Heart left ventricle (tissue), 16 donors: ENCODE measurements around the gene SLC9A9. TPM values are rescaled to one million over a fixed set of nuclear protein-coding genes. Genes with fewer than 3 reads are reported as not detected.

Experiments
- ATAC-seq, 4 donors: fragments of 200-7000 bp; cut with Tn5 transposase; one replicate each; pipeline ENCODE4 v1.9.1; 2020 to 2022; ENCODE audit warnings: moderate library complexity in 4 of 4, mild to moderate bottlenecking in 3 of 4, moderate number of reproducible peaks in 1 of 4
- DNase-seq, 5 donors: peaks; one replicate each; pipeline ENCODE4 v3.0.0-alpha.2; 2020
- H3K27ac ChIP-seq, 12 donors: fragments of 200-600 bp; sonication (generic) in 4 of 12; one replicate each; pipeline versions ENCODE4 v1.5.0 to v1.8.0; 2016 to 2022; ENCODE audit warnings: mild to moderate bottlenecking in 2 of 12
- H3K27me3 ChIP-seq, 9 donors: fragments of 200-600 bp; sonication (generic) in 2 of 9; one replicate each; pipeline versions ENCODE4 v1.5.1 to v1.8.0; 2016 to 2022; ENCODE audit warnings: mild to moderate bottlenecking in 3 of 9
- H3K36me3 ChIP-seq, 9 donors: fragments of 200-600 bp; sonication (generic) in 2 of 9; one replicate each; pipeline versions ENCODE4 v1.5.0 to v1.8.0; 2018 to 2022; ENCODE audit warnings: mild to moderate bottlenecking in 2 of 9
- H3K4me1 ChIP-seq, 12 donors: fragments of 200-600 bp; sonication (generic) in 4 of 12; one replicate each; pipeline versions ENCODE4 v1.5.0 to v1.8.0; 2016 to 2022; ENCODE audit warnings: mild to moderate bottlenecking in 3 of 12
- H3K4me3 ChIP-seq, 12 donors: fragments of 200-600 bp; sonication (generic) in 4 of 12; one replicate each; pipeline versions ENCODE4 v1.5.0 to v1.8.0; 2017 to 2022; ENCODE audit warnings: mild to moderate bottlenecking in 9 of 12, moderate library complexity in 4 of 12
- H3K9me3 ChIP-seq, 12 donors: fragments of 200-600 bp; sonication (generic) in 4 of 12; one replicate each; pipeline versions ENCODE4 v1.5.0 to v1.8.0; 2016 to 2022; ENCODE audit warnings: mild to moderate bottlenecking in 1 of 12
- POLR2A ChIP-seq, 2 donors: fragments of 450-650 bp; IDR thresholded peaks; one replicate each; pipeline ENCODE4 v1.6.1; 2017; ENCODE audit warnings: antibody characterized with exemption in 2 of 2, mild to moderate bottlenecking in 2 of 2, moderate library complexity in 2 of 2
- WGBS, 4 donors: extraction: QIAGEN DNeasy Blood & Tissue Kit in 2 of 4; methylation state at CpG; one replicate each; pipeline versions ENCODE4 v1.1.5 to v1.1.7; 2013 to 2018; 5-methylcytosine and 5-hydroxymethylcytosine counted together
- intact Hi-C, 10 donors: fragments of 100-400 bp; cut with DNase I; formaldehyde crosslinking; loops; one replicate each; pipeline versions ENCODE4 v1.11.1 to v1.14.2; 2022
- polyA plus RNA-seq, 2 donors: library from polyadenylated mRNA; stranded (reverse); fragments of 200-250 nt; gene quantifications; one replicate each; pipeline ENCODE4 v1.2.3, GENCODE V29; 2013
- total RNA-seq, 9 donors: library from RNA; depleted of rRNA in 2 of 9; stranded (reverse); fragments of >200 nt in 2 of 9; fragmentation: NEBNext Ultra II Directional in 3 of 9; extraction: Animal tissue kit (Norgen Biotek cat#: 25700) in 3 of 9; gene quantifications; one replicate each; pipeline versions ENCODE4 v1.1.0 to v1.2.4, GENCODE V29; 2016 to 2023
- TF ChIP-seq, protein P1 (sequence below), 12 donors: fragments of 200-600 bp; sonication (generic) in 4 of 12; IDR thresholded peaks; one replicate each; pipeline versions ENCODE4 v1.5.0 to v1.8.0; 2018 to 2022; ENCODE audit warnings: antibody characterized with exemption in 12 of 12, mild to moderate bottlenecking in 5 of 12
- donor health status: ischemic (EF 13 %, LVEDD 7.1; RV severe dilation, severe dysfunction).
- donor health status: healthy with polysubstance abuse.
- donor health status: DM: no; HTN: yes; CAD: no.
- donor health status: DM: no; HTN: no; CAD: no.
- donor health status: ischemic (EF 25% LVEDD 6.9; RV normal size, moderate dysfunction).
- donor health status: ischemic (EF 25% LVEDD 5.7; RV mildly dilated, moderate dysfunction).
- donor health status: healthy.
- donor health status: DM: yes; HTN: yes; CAD: no.
- donor health status: ischemic (EF 35%, LVEDD 5.7; RV mildly dilated, moderate dysfunction).
- donor health status: nonischemic (EF 11% LVEDD 7.7; RV severe dilation, severe dysfunction).
- donor health status: DM: yes; HTN: yes; CAD: no.
- donor health status: PGD.
- donor health status: ischemic (EF 29% LVEDD 5.4; RV normal size, mild dysfunction).
- donor health status: nonischemic (EF 23%, LVEDD 6.1; RV moderate dilation, normal function).

Gene SLC9A9
- total and polyA plus RNA-seq, 11 donors: 0.76 to 17.5 (median 3.3) TPM

DNA sequence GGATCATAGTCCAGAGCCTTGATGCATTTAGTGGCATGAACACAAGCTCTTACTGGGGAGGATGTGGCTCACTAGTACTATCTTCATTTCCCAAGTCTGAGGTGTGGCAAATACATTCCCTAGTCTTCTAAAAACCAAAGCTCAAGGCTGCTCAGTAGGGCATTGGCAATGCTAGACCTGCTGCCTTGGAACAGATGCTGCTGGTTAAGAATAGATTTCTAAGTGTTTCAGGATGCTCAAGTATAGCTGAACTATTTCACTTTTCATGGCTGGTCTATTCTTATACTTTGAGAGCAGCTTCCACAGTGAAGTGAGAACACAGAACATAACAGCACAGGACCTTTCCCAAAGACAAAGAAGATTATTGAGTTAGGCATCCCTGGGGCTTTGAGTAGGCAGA is 549.9 kb downstream of the SLC9A9 start:
- no peaks in the 10 kb centered on the region for H3K36me3 ChIP-seq
- H3K27me3 ChIP-seq: no peaks in the 10 kb centered on the region
- H3K4me3 ChIP-seq: no peak overlapping the region
- DNase-seq (no peak), ATAC-seq (no peak)
- H3K9me3 ChIP-seq: no peaks in the 10 kb centered on the region
- peaks cover 3 to 31% (median 11%) of the 10 kb centered on the region in 12 donors for H3K4me1 ChIP-seq
- intact Hi-C loops: no loop called here
- no peak overlapping the region for H3K27ac ChIP-seq
- TF ChIP-seq, protein P1, sequence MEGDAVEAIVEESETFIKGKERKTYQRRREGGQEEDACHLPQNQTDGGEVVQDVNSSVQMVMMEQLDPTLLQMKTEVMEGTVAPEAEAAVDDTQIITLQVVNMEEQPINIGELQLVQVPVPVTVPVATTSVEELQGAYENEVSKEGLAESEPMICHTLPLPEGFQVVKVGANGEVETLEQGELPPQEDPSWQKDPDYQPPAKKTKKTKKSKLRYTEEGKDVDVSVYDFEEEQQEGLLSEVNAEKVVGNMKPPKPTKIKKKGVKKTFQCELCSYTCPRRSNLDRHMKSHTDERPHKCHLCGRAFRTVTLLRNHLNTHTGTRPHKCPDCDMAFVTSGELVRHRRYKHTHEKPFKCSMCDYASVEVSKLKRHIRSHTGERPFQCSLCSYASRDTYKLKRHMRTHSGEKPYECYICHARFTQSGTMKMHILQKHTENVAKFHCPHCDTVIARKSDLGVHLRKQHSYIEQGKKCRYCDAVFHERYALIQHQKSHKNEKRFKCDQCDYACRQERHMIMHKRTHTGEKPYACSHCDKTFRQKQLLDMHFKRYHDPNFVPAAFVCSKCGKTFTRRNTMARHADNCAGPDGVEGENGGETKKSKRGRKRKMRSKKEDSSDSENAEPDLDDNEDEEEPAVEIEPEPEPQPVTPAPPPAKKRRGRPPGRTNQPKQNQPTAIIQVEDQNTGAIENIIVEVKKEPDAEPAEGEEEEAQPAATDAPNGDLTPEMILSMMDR (IDR thresholded peaks at IDR 0.05): no peak
- no peak for TF ChIP-seq POLR2A (IDR thresholded peaks at IDR 0.05)

DNA sequence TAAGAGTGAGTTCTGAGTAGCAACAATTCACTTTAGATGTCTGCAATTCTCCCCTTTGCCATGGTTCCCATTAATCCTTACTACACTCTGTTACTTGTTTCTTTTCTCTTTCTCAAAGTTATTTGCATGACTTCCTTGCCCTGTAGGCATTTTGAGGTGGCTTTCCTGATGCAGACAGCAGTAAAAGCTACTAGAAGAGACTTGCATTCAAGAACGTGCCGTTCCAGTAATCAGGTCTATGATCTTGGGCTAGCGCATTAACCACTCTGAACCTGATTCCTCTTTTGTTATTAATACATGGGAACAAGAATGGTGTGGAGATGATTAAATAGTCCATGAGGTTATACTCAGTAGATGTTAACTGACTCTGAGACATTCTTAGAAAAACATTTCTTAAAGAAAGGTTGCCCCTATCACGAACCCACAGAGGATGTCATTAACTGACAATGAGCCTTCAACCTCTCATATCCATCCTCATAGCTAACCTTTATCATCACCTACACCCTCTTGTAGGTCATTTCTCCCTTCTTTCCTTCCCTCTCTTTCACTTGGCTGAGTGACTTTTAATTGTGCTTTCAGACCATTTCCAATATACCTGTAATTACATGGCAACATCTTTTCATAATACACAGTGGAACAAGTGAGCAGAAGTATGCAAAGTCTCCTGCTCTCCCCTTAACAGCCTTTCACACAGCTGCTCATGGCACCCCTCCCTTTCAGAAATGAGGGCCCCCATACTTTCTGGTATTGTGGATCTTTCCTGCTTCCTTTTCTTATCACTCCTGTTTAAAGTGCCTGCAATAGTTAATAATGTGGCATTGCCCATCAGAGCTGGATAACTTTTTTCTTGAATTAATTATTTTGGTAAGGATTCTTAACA is 552.8 kb downstream of the SLC9A9 start:
- intact Hi-C loops: no loop called here
- ATAC-seq: no peak
- Histone ChIP-seq H3K9me3 (no peaks in the 10 kb centered on the region), H3K27me3 (no peaks in the 10 kb centered on the region), H3K4me1 (peaks cover 0 to 27% (median 6%) of the 10 kb centered on the region in 12 donors), H3K36me3 (no peaks in the 10 kb centered on the region), H3K4me3 (no peak overlapping the region), H3K27ac (no peak overlapping the region)
- TF ChIP-seq, protein P1 (IDR thresholded peaks at IDR 0.05): no peak
- no peak for TF ChIP-seq POLR2A (IDR thresholded peaks at IDR 0.05)
- WGBS, 4 donors: 78 to 89% (median 83%) methylated on average over 4 of the region's 4 CpGs
- DNase-seq: no peak

DNA sequence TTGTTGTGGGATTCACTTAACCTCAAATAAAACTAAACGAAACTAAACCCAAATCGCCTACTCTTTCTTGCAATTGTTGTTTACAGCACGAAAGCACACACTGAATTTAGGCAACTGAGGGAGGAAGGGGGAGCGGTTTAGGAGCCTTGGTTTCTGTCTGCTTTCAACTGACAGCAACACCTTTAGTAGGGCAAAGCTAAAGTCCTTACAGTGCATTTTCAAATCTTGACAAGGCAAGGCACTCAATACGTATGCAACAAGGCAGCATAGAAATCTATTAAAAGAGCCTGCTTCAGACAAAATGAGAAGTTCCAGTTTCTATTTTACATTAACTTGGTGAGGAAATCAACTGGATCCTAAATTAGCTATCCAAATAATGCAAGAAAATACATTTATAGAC is 554.1 kb downstream of the SLC9A9 start:
- ATAC-seq (no peak), DNase-seq (no peak)
- peaks cover 0 to 26% (median 6%) of the 10 kb centered on the region in 12 donors for H3K4me1 ChIP-seq
- H3K4me3 ChIP-seq: no peak overlapping the region
- no peaks in the 10 kb centered on the region for H3K9me3 ChIP-seq
- H3K36me3 ChIP-seq: no peaks in the 10 kb centered on the region
- TF ChIP-seq, protein P1 (IDR thresholded peaks at IDR 0.05): no peak
- TF ChIP-seq POLR2A (IDR thresholded peaks at IDR 0.05): no peak
- WGBS, 4 donors: 92 to 95% (median 93%) methylated on average over 5 of the region's 5 CpGs
- intact Hi-C loops: no loop called here
- H3K27ac ChIP-seq: no peak overlapping the region
- H3K27me3 ChIP-seq: no peaks in the 10 kb centered on the region

DNA sequence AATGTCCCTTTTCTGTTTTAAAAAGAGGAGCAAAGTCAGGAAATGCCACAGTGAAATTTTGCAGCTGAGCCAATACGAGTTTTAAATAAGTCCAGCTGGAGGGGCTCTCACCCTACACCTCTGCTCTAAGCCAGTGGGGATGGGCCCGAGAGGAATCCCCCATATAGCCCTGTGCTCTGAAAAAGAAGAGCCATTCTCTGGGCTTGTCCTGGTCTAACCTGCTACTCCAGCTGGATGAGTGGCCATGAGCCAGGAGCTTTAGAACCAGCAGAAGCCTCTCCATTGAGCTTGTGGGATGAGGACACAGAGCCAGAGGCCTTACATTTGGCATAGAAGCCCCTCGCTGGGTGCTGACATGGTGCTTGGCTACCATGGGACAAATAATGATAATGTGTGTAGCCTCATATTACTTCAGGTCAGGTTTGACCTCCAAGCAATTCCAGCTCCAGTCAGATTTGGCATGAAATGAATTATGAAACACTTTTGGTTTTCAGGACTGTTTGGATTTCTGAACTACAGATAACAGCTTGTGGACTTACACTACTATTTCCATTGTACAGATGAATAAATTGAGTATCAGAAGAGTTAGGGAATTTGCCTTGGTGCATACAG is 556.3 kb downstream of the SLC9A9 start:
- Histone ChIP-seq H3K4me3 (no peak overlapping the region), H3K27me3 (no peaks in the 10 kb centered on the region), H3K4me1 (peaks cover 0 to 17% (median 6%) of the 10 kb centered on the region in 12 donors), H3K9me3 (no peaks in the 10 kb centered on the region), H3K36me3 (no peaks in the 10 kb centered on the region), H3K27ac (no peak overlapping the region)
- DNase-seq (peak in 4 of 5 donors; percentile 14 to 53 (median 32)), ATAC-seq (peak in 3 of 4 donors; percentile 37 to 46 (median 44))
- no peak for TF ChIP-seq POLR2A (IDR thresholded peaks at IDR 0.05)
- TF ChIP-seq, protein P1 (IDR thresholded peaks at IDR 0.05): no peak
- intact Hi-C loops: no loop called here
- WGBS, 4 donors: 54 to 74% (median 57%) methylated on average over 3 of the region's 3 CpGs
